NB4 (cell line): ENCODE results near the gene HES1.

ENCODE experiments used
- DNase-seq: peaks from one replicate; pipeline ENCODE4 v3.0.0; 2010; ENCODE audit warnings: low read depth
- H3K4me3 ChIP-seq: one replicate; pipeline ENCODE4 v1.5.1; 2011; ENCODE audit warnings: mild to moderate bottlenecking, low read depth, low read length, moderate library complexity
- MYC ChIP-seq: IDR thresholded peaks from 2 replicates; pipeline ENCODE4 v1.6.1; 2011; ENCODE audit warnings: low read depth, low read length
- POLR2A ChIP-seq: IDR thresholded peaks from 2 replicates; pipeline ENCODE4 v1.6.1; 2011; ENCODE audit warnings: mild to moderate bottlenecking; ENCODE audit not compliant: insufficient read length; ENCODE audit errors: extremely low read depth
- TF ChIP-seq, protein P1 (sequence below): IDR thresholded peaks from 2 replicates; pipeline ENCODE4 v1.6.1; 2011; ENCODE audit warnings: low read depth, low read length
- TF ChIP-seq, protein P2 (sequence below): IDR thresholded peaks from one replicate; pipeline ENCODE4 v1.5.1; 2012; ENCODE audit warnings: low read depth, low read length

The HES1 gene

DNA sequence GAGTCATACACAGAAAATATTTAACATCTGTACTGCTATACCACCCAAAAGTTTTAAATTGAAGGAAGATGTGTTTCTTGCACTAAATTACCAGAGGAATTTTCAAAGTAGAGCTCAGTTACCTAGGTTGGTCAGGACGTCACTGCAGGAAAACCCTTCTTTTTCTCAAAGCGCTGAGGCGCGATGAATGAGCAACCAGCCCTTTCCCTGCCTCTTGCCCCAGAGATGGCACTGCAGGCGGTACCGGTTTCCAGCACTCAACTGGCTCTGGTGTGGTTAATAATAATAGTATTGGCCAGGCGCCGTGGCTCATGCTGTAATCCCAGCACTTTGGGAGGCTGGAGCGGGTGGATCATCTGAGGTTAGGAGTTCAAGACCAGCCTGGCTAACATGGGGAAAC is 49.3 kb downstream of the HES1 start:
- TF ChIP-seq, protein P1, sequence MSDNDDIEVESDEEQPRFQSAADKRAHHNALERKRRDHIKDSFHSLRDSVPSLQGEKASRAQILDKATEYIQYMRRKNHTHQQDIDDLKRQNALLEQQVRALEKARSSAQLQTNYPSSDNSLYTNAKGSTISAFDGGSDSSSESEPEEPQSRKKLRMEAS: no peak
- TF ChIP-seq POLR2A: no peak
- no peak for TF ChIP-seq MYC
- DNase-seq: no peak
- H3K4me3 ChIP-seq: no peak overlapping the region

DNA sequence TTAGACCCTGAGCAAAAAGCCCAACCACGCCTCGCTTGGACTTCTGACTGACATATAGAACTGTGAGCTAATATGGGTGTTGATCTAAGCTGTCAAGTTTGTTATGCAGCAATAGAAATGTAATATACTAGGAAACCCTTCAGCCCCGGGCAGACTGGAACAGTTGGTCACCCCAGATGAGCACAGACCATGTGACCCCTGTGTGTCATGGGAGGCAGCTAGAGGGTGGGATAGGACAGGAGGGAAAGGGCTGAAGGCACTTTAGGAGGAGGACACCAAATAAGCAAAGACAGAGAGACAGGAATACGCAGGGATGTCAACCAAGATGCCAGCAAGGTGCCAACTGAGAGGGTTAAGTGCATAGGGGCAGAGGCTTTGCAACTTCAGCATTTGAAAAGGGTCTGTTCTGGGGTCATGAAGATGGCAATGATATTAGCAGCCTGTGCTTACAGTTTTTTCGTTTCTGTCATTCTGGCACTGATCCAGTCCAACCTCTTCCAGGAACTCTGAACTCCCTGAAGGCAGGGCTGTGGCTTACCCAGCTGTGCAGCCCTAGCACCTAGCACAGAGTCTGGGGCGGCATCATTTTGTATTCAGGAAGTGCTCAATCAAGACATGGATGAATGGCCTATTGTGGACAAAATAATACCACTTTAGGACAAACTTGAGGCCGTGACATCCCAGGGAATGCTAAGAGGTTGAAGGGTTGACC is 51.4 kb downstream of the HES1 start:
- TF ChIP-seq POLR2A (no peak), MYC (no peak)
- TF ChIP-seq, protein P1: no peak
- TF ChIP-seq, protein P2, sequence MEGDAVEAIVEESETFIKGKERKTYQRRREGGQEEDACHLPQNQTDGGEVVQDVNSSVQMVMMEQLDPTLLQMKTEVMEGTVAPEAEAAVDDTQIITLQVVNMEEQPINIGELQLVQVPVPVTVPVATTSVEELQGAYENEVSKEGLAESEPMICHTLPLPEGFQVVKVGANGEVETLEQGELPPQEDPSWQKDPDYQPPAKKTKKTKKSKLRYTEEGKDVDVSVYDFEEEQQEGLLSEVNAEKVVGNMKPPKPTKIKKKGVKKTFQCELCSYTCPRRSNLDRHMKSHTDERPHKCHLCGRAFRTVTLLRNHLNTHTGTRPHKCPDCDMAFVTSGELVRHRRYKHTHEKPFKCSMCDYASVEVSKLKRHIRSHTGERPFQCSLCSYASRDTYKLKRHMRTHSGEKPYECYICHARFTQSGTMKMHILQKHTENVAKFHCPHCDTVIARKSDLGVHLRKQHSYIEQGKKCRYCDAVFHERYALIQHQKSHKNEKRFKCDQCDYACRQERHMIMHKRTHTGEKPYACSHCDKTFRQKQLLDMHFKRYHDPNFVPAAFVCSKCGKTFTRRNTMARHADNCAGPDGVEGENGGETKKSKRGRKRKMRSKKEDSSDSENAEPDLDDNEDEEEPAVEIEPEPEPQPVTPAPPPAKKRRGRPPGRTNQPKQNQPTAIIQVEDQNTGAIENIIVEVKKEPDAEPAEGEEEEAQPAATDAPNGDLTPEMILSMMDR: no peak
- no peak overlapping the region for H3K4me3 ChIP-seq
- no peak for DNase-seq
